ENCODE results near the gene SND1.

The SND1 gene

DNA sequence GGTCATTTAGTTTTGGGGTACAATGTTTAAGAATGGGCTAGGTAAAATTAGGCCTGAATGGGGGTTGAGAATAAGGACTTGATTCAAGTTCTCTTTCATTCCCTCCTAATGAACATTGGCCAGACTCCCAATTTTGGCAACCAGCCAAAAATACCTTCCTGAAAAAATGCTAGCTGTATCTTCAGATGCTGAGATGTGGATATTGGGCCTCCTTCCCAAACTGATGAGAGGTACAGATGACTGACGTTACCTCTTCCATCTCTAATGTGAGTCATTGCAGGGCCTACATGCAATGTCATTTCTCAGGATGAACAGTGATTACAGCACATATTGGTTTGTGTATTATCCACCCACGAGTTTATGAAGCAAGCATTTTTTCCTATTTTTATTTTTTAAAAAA lies 151.6 kb downstream of the SND1 start:
- no peak for DNase-seq (ENCODE audit: low read depth)

DNA sequence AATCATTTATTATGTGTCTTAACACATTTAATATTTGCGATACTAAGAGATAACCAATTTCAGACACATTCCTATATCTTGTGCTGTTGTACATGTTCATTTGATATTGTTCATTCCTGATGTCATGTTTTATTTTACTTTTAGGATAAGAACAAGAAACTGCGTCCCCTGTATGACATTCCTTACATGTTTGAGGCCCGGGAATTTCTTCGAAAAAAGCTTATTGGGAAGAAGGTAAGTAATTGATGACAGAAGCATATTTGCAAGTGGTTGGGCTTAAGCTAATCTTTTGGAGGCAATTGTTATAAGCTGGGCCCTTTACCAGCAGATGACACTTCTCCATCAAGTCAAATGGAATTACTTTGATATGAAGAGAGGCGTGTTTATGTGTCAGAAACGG lies 155.3 kb downstream of the SND1 start:
- no peak for DNase-seq (ENCODE audit: low read depth)

DNA sequence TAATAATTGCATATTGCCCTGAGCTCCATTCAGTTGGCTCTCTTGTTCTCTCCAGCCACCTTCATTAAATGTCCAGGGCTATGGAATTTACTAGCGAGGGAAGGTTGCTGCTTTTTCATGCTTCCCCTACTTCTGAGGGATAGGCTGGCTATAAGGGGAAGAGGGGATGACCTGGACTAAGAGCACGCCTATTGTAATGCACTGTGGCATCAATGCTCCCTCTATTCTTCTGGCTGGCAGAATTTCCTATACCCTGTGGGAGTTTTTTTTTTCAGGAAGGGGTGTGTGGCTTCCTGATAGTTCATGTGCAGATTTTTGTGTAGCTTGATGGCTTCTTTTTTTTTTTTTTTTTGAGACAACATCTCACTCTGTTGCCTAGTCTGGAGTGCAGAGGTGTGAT lies 155.8 kb downstream of the SND1 start:
- no peak for DNase-seq (ENCODE audit: low read depth)

DNA sequence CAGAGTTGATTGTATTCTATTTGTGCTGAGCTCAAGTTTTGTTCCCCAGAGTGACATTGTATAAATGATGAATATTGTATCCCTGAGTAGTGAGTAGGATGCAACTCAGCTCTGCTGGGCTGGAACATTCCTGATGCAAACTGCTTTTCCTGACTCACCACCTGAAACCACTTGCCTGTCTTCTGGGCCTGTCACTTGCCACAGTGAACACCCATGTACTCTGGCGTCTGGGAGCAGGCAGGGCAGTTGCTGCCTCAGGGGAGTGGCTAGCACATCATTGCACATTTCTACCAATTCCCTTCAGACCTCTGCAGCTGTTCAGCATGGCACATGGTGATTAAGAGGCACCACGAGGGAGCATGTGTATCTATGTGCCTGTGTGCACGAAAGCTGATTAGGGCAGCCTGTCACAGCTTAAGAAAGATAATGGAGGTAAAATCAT lies 157.3 kb downstream of the SND1 start:
- no peak for DNase-seq (ENCODE audit: low read depth)

DNA sequence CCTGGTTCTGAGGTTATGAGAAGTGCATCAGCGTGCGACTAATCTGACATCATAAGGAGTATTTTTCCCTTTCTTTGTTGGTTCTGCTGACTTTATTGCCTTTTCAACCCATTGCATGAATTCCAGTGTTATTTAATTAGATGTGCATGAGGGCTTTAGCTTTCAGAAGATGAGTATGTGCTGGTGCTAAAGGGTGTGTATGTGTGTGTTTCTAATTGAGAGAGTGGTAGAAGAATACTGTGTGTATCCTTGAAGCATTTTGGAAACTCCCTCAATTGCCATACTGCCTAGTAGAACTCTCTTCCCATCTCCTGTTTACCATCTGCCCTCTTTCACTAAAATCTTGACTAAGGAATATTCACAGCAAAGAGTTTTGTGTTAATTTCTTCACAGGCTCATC lies 158.1 kb downstream of the SND1 start:
- no peak for DNase-seq (ENCODE audit: low read depth)

DNA sequence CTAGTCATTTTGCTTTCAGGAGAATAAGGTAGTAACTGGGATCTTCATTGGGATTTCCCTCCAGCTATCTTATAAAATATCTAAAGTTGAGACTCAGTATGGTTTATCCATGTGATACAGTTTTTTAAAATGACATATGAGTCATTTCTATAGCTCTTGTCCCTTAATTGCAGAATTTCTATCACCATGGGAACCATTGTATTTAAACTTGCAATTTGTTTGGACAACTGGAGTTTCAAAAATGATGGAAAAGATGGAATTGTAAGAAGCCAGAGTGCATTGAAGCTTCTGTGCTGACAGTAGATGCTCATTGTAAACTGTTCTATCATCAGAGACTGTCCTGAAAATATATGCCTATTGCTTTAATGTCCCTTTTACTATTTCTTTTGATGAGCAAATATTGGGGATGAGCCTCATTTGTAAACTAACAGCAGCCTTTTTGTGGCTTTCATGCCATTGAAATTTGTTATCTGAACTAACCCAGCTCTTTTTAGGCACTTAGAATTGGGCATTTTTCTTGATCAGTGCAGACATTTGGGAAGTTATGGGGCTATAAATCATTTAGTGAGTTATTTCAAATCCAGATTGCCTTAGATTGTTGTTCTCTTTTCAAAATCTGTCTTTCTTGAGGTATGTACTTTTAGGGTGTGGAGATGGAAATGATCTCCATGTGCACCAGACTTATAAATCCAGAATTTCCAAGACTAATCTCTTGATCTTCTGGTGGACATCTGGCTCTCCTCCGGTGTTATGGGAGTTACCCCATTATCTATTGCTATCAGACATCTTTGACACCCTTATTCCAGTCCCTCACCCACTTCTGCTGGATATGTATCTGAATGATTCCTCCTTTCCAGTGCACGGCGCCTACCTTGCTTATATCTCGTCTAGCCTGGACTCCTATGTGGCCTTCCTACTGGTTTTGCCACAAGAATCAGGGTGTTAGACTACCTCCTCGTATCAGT lies 159.0 kb downstream of the SND1 start:
- DNase-seq (ENCODE audit: low read depth), result no peak

DNA sequence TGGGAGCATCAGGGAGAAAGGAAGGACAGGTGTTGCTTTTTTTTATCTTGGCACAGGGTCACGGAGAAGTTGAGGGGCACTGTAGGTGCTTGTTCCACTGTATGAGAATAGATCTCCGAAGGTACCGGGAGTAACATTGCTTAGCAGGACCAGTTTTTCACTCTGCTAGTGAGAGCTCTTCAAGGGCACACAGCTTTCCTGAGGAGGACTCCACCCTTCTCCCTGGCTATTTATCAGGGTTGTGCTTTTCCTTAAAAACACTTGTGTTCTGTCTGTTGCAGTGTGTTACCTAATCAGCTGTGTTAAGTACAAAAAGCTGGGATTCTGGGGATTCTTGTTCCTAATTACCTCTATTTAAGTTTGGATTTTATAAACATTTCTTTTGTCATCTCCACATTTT lies 160.5 kb downstream of the SND1 start:
- no peak for DNase-seq (ENCODE audit: low read depth)

DNA sequence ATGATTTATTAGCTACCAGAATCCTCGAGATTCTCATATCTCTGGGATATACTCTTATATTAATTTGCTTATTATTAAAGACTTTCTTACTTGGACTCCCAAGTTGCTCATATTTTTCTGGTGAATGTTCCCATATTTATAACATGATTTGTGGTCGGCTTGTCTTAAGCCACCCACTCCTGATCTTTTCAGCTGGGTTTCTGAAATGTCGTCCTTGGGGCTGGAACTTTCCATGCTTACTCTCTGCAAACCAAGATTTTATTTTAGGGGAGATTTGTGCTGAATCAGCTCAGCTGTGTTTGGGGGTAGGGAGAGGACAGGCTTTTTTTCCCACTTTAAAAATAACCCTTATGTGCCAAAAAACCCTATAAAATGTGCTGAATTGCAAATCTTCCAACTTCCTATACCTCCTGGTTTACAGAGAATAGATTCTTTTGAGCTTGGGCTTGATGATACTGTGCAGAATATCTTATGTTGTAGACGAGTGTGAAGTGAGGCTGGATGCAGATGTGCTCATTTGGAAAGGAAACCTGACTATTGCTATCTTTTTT lies 162.1 kb downstream of the SND1 start:
- no peak for DNase-seq (ENCODE audit: low read depth)

DNA sequence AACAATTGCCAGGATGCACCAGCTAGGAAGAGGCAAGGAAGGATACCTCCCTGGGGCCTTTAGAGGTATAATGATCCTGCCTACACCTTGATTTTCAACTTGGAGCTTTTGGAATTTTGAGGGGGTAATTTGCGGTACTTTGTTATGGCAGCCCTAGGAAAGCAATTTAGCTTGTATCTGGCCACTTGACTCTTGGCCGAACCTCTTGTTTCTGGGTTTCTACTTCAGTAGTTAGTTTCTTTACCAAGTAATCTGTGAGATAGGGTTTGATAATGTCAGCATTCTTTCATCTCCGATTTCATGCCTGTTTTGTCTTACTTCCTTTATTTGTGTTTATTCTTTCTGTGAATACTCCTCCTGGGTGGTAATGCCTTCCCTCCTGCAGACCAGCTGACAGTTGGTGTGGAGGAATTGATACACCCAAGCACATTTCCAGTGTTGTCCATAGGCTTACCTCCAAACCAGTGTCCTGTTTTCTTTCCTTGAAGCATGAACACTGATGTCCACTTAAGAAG lies 163.7 kb downstream of the SND1 start:
- no peak for DNase-seq (ENCODE audit: low read depth)

DNA sequence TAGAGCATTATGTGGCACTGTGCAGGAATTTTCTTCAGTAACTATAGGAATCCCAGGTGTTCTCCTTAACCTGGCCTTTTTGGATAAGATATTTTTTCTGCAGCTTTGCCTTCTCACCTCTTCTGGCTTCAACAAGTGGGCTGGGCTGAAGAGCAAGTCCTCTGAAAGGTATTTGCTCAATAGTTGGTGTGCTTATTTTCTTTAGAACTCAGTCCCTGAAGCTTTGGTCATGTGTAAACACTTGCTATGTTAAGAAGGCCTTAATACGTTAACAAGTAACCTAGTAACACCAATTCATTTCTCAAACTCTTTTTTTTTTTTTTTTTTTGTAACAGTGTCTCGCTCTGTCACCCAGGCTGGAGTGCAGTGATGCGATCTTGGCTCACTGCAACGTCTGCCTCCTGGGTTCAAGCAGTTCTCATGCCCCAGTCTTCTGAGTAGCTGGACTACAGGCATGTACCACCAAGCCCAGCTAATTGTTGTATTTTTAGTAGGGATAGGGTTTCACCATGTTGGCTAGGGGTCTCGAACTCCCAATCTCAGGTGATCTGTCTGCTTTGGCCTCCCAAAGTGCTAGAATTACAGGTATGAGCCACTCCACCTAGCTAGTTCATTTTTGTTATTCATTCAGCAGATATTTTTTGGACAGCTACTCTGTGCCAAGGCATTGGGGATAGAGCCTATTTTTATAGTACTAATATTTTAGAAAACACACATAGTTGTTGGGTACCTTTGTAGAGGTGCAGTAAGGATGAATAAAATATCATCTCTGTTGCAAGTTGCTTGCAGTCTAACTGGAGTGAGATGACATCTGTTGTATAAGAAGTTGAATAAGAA lies 164.6 kb downstream of the SND1 start:
- DNase-seq (ENCODE audit: low read depth), result no peak

DNA sequence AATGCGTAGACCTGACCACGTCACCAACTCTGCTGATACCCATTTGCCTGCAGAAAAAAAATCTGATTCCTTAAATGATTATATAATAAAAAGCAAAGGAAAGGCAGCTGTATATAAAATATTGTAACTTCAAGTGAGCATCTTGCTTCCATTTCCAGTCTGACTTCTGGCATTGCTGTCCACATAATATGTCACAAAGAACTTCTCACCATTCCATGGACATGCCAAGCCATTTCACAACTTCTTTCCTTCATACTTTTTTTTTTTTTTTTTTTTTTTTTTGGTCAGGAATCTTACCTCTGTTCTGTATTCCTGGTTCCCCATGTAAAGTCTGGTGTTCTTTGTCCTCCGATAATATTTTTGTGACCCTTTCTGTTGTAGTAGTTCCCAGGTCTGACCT lies 165.5 kb downstream of the SND1 start:
- no peak for DNase-seq (ENCODE audit: low read depth)

DNA sequence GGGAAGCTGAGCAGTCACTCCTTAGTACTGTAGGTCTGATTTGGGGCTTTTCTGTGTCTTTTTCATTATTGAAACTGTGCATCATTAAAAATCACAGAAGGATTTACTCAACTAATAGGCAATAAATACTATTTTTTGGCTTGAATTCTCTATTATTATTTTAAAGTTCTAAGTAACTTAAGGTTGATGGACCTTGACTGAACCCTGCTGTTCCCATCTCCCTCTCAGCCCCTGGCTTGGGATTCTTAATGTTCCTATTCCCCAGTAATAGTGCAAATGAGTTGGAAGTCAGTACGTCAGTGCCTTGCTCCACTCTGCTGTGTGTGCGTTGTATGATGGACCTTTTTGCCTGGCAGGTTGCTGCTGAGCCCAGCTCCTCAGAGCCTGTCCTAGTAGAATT lies 166.3 kb downstream of the SND1 start:
- no peak for DNase-seq (ENCODE audit: low read depth)

DNA sequence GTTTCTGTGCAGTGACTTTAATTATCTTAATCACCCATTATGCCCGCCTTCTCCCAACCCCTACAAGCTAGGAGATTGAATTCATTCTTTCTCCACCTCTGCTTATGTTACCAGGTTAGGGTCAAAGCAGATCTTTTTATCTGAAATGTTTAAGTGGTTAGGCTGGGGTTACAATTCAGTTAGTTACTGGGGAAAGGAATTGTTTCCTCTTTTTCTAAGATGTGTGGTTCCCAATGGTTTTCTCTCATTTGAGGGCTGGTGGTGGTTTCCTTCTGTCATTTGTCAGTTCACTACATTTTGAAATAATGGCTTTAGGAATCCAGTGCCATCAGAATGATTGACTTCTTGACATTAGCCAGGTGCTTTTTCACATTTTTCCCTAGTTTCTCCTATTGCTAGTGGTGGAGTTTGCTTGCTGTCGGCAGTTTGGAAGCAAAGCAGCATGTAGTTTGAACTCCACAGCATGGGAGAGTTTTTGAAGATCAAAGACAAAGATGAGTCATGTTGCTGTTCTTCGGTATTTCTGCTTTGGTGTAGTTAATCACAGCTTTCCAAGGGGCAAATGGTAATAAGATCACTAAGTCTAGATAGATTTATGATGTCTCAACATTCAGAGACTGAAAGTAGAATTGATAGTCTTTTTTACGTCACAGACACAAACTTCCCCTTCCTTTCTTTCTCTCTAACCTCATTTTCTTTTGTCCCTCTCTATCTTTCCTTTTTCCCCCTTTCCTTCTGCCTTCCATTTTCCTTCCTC lies 168.2 kb downstream of the SND1 start:
- no peak for DNase-seq (ENCODE audit: low read depth)

DNA sequence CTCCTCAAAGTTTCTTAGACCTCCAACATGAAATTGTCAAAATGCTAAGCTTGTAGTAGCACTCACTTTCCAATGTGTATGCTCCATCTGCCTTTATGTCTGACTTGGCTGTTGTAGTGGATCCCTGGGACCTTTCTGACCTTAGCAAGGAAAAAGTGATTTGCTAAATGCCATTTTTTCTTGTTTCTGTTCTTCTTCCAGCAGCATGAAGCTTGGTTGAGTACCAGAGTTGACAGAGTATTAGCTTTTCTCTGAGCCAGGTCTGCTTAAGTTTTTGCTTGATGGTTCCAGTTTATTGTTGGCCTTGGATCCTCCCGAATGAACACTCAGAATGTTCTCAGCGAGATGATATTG lies 168.7 kb downstream of the SND1 start:
- no peak for DNase-seq (ENCODE audit: low read depth)

DNA sequence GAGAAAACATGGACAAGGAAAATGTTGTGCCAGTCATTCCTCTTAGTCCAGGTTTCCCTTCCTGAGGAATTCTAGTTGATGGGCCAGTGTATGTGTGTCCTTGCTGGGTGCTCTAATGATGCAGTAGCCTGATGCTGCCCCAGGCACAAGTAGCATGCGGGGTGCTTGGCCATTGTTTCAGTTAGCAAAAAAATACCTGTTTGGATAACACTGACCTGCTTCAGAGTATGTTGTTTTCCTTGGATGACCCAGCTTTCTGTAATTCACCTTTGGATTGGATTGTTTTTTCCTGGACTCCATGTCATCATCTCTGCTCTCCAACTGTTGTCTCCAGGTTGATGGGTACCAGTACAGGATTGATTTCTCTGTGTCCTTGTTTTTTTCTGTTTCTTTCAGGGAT lies 169.2 kb downstream of the SND1 start:
- DNase-seq (ENCODE audit: low read depth), result no peak

DNA sequence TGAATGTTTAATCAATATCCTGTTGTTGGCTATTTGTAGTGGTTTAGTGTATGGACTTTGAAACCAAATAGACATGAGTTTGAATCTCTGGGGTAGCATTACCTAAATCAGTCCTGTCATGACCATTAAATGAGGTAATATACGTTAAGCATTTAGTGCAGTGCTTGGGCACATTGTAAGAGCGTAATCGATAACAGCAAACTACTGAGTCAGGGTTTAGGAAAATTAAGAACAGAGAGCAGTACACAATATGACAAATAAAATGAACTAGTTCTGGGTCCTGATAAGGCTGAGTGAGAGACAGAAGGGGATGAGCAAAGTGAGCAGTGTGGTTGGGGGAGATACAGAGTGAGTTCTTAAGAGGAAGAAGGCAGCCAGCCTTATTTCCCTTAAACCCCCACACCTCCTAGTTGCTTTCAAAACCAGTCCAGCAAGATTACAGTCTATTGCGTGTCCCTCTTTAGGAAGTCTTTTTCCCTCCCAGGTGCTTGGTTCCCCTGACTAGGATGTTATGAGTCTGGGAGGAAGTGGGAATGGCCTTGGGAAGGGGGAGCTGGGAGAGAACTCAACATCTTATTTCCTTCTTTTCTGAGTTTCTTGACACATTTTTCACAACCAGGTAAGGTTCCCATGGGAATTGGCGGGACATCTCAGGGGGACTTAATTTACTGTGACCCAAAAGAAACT lies 171.0 kb downstream of the SND1 start:
- DNase-seq (ENCODE audit: low read depth), result no peak

DNA sequence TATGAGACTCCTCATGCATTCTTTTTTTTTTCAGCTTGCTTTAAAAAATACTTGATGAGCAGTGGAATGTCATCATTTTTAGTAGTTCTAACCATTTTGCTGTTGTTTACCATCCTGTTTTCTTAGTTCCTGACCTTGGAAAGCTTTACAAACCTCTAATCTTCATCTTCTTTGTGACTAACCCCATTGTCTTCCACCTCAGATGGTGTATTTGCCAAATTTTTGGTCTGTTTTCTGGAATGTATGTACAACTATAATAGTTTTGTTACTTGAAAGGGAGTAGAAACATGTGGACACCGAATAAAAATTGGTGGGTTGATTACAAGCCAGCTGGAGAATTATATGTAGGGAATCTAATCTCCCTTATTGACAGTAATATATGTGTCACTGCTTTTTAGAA lies 172.7 kb downstream of the SND1 start:
- DNase-seq (ENCODE audit: low read depth), result no peak

DNA sequence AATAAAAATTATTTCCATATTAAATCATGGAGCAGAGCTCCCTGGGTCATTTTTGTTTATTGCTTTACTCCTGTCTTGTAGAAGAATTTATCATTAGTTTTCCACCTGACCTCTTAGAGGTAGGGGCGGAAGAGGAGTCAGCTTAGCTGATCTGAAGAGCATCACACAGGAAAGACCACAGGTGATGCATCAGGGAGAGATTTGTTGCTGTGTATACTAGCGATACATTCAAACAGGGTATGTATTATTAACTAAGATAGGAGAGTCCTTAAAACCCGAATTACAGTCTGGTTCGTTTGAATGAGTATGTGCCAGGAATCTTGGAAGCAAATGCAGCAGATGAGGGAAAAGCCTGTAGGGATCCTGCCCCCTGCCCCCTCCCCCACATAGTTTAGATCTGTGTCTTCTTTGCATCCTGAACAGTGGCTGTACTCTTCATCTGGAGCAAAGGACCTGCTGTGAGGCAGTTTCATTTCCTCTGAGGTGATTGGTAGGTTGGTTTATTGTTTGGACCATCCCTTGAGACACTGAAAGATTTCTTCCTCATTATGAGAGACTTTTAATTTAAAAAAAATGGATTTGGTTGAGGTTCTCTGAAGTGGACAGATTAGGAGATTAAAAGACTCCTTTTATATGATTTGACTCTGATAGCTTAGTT lies 177.0 kb downstream of the SND1 start:
- DNase-seq (ENCODE audit: low read depth), result no peak

DNA sequence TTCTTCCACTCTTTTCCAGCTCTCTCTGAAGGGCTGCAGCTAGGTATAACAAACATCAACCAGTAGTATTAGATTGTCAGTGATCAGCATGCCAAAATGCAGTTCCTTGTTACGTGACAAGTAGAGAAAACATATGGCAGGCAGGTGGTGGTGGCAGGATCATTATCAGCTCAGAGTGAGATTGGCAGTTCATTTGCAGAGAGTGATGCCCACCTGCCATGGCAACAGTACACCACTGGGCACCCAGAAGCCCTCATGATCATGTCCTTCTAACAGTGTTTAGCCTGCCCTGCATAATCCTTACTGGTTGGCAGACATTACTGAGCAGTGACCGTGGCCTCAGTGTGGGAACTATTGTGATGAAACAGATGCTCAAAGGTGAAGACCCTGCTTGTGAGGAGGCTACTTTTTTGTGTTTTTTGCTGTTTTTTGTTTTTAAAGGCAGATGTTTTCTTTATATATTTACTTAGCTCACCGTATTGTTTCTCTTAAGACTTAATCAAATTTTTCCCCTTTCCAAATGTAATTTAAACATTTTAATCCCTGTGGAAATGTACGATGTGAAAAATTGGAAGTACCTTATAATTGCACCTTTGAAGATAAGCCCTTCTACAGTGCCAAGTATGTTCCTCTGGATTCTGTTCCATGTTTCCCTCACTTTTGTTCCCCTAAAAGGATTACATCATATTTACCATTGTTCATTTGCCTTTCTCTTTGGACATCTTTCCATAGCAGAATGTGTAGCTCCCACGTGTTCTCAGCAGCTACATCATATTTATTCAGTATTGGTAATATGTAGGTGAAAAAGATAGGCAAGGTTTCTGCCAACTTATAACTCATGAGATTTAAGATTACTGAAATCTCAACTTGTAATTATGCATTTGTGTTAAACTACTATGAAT lies 179.6 kb downstream of the SND1 start:
- DNase-seq (ENCODE audit: low read depth), result no peak

DNA sequence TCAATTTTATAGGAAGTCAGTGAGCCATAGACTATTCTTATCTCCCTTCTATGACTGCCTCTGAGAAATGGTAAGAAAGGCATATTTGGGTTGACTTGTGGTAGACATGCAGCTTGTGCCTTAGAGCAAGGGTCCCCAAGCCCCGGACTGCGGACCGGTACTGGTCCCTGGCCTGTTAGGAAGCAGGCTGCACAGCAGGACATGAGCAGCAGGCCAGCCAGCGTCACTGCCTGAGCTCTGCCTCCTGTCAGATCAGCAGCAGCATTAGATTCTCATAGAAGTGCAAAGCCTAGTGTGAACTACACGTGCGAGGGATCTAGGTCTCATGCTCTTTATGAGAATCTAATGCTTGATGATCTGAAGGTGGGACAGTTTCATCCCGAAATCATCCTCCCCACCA lies 180.6 kb downstream of the SND1 start:
- no peak for DNase-seq (ENCODE audit: low read depth)

All from stimulated activated CD8-positive, alpha-beta memory T cell treated with anti-CD3 and anti-CD28 coated beads, Interleukin-12 subunit alpha, Interleukin-12 subunit beta, amount 100 ng/mL, for 1 hour (primary cell).